ENCODE measurements around the gene STAP2. TPM values are rescaled to one million over a fixed set of nuclear protein-coding genes. Genes with fewer than 3 reads are reported as not detected.

The STAP2 gene
- total and polyA plus RNA-seq, 10 of the 15 experiments (the other 5 are each of a cell fraction or from before 2014, with no cell fraction given) = 0.84 to 22.4 (median 15.2) TPM

DNA sequence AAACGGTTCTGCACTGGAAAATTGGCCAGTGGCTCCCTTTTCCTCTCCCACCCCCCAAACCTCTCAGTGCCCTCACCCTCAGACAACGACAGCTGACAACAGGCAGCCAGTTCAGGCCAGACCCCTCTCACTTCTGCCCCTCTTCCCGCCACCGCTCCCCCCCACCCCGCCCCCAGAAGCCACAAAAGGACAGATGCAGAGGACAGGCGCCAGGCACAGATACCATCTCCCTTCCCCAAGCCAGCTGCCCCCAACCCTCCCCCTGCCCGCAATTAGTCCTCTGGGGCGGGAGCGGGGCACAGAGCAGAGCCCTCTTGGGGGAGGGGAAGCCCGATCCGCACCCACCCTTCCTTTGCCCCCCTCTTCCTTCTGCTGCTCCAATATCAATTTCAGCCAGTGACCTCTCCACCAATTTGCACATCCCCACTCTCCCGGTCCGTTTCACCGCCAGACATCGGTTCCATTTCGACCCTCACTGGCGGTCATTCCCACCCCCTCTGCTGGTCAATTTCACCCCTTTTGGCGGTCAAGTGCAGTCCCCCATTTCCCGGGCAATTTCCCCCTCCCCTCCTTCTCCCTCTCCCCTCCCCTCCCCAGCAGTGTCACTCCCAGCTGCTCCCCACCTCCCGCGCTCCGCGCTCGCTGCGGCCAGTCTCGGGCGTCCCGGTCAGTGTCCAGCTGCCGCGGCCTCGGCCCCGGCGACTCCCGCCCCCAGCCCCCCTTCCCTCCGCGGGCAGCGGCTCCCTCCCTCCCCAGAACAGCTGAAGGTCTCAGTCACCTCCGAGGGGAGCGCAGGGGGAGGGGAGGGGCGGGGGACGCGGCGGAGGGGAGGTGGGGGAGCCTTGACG is 60.0 kb downstream of the STAP2 start, which contains the start of gene SHD (continued):
- TF ChIP-seq EGR1 (IDR thresholded peaks at IDR 0.05; ENCODE audit: borderline replicate concordance in 1 of 2, low read depth in 2 of 2, low read length in 2 of 2) (no peak), SPI1 (IDR thresholded peaks at IDR 0.05; ENCODE audit: borderline replicate concordance, insufficient read depth, low read depth, low read length) (no peak)
- TF ChIP-seq, protein P1, sequence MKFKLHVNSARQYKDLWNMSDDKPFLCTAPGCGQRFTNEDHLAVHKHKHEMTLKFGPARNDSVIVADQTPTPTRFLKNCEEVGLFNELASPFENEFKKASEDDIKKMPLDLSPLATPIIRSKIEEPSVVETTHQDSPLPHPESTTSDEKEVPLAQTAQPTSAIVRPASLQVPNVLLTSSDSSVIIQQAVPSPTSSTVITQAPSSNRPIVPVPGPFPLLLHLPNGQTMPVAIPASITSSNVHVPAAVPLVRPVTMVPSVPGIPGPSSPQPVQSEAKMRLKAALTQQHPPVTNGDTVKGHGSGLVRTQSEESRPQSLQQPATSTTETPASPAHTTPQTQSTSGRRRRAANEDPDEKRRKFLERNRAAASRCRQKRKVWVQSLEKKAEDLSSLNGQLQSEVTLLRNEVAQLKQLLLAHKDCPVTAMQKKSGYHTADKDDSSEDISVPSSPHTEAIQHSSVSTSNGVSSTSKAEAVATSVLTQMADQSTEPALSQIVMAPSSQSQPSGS (IDR thresholded peaks at IDR 0.05; ENCODE audit: low read length) = no peak

DNA sequence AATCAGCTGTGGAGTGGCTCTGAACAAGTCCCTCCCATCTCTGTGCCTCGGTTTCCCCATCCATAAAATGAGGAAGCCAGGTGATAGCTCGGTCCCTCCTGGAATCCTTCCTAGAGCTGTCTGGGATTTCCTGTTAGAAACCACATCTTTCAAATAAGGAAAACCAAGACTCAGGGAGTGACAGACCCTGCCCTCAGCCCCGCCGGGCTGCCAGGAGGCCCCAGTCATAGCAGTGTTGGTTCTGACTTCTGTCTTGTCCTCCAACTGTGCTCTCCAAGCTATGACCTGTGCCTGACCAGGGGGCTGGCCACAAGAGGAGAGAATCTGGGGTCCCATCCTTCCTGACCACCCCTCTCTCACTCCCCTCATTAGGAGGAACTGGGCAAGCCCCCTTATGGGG is 60.6 kb downstream of the STAP2 start:
- no peaks in the 10 kb centered on the region; a peak in 2 of 4 replicates for H3K27me3 ChIP-seq (replicated peaks in 1 of 2; ENCODE audit: control insufficient read depth in 2 of 2, insufficient read depth in 2 of 2, low read length in 1 of 2)
- intact Hi-C loops (cut with micrococcal nuclease; ENCODE audit: unreplicated experiment) = no loop called here

More for the DNA sequence above, 60.6 kb downstream of the STAP2 start:
- TF ChIP-seq, protein P2, sequence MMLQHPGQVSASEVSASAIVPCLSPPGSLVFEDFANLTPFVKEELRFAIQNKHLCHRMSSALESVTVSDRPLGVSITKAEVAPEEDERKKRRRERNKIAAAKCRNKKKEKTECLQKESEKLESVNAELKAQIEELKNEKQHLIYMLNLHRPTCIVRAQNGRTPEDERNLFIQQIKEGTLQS (IDR thresholded peaks at IDR 0.05; ENCODE audit: borderline replicate concordance, extremely low read depth, low read depth, low read length) = no peak
- TF ChIP-seq SMC3 (IDR thresholded peaks at IDR 0.05; ENCODE audit: borderline replicate concordance, low read length) (no peak), ASH2L (IDR thresholded peaks at IDR 0.05; ENCODE audit: borderline replicate concordance, low read depth) (no peak), TCF3 (IDR thresholded peaks at IDR 0.05; ENCODE audit: borderline replicate concordance, insufficient read depth, low read depth, low read length) (no peak), CBX5 (IDR thresholded peaks at IDR 0.05; ENCODE audit: low read depth) (no peak)
- no peaks in the 10 kb centered on the region for H3K9me3 ChIP-seq (replicated peaks; ENCODE audit: control insufficient read depth, insufficient read depth, low read length)
- no peaks in the 10 kb centered on the region for H3K36me3 ChIP-seq (ENCODE audit: control insufficient read depth in 2 of 2, insufficient read depth in 2 of 2, low read length in 1 of 2)
- ChIA-PET CTCF (interaction anchor here (4.1 kb wide), 1 partner anchor 11 kb away, joined by 18 read pairs; no protein-coding TSS in a partner anchor), RAD21 (ENCODE audit: unreplicated experiment) (no interaction called here), POLR2A (no interaction called here), SMC1A (ENCODE audit: uncharacterized antibody, unreplicated experiment) (no interaction called here)
- no peaks in the 10 kb centered on the region for H3K4me1 ChIP-seq (ENCODE audit: control insufficient read depth, insufficient read depth, low read length)
- H3K4me2 ChIP-seq (ENCODE audit: control insufficient read depth, insufficient read depth) = no peak overlapping the region
- in situ Hi-C loops (cut with MboI) = no loop called here
- WGBS (ENCODE audit: insufficient coverage, insufficient replicate concordance, low lambda C conversion rate, missing lambda C conversion rate) = 0% methylated on average over 4 of the region's 4 CpGs
- no peak overlapping the region for H2AFZ ChIP-seq (ENCODE audit: control insufficient read depth, low read depth, low read length)
- no peaks in the 10 kb centered on the region for H4K20me1 ChIP-seq (ENCODE audit: control insufficient read depth, insufficient read depth)
- FAIRE-seq = no peak
- no peak overlapping the region for H3K27ac ChIP-seq (ENCODE audit: control insufficient read depth, insufficient read depth)
- H3K79me2 ChIP-seq (ENCODE audit: control insufficient read depth, insufficient read depth, low read length) = no peaks in the 10 kb centered on the region
- BruUV-seq (replicated peaks) = no TSS peak
- H3K4me3 ChIP-seq = no peak overlapping the region
- no peak overlapping the region for H3K9ac ChIP-seq (ENCODE audit: control insufficient read depth, insufficient read depth, low read length)
- ATAC-seq = no peak
- no peak for DNase-seq (ENCODE audit: low read depth, low spot score)

Data from GM12878 (cell line).